ENCODE results near the gene ANXA2R.
"Not testable (repeated sequence)": the region's sequence is repeated elsewhere in the genome, so short reads cannot be mapped to it uniquely, and the experiment has no call there.

The ANXA2R gene

GRCh38 chr5:43033841-43034590, 6.1 kb downstream of the ANXA2R start:
- DNase-seq (ENCODE audit: low spot score), result no peak

- DNase-seq (ENCODE audit: low spot score), result no peak
Measured at GRCh38 chr5:43027054-43027785, 12.9 kb downstream of the ANXA2R start.

DNA sequence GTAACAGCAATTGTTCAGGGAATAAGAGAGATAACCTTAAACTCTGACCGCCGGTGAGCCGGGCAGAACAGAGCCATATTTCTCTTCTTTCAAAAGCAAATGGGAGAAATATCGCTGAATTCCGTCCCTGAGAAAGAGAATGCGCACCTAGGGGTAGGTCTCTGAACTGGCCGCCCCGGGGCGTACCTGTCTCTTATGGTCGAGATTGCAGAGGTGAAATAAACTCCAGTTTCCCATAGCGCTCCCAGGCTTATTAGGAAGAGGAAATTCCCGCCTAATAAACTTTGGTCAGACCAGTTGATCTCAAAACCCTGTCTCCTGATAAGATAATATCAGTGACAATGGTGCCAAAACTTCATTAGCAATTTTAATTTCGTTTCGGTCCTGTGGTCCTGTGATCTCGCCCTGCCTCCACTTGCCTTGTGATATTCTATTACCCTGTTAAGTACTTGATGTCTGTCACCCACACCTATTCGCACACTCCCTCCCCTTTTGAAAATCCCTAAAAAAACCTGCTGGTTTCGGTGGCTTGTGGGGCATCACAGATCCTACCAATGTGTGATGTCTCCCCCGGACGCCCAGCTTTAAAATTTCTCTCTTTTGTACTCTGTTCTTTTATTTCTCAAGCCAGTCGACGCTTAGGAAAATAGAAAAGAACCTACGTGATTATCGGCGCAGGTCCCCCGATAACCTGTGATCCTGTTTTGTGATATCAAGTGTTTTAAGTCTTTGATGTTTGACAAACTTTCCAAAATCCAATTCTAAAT, 14.8 kb downstream of the ANXA2R start:
- not testable (repeated sequence) for DNase-seq (ENCODE audit: low spot score)

DNA sequence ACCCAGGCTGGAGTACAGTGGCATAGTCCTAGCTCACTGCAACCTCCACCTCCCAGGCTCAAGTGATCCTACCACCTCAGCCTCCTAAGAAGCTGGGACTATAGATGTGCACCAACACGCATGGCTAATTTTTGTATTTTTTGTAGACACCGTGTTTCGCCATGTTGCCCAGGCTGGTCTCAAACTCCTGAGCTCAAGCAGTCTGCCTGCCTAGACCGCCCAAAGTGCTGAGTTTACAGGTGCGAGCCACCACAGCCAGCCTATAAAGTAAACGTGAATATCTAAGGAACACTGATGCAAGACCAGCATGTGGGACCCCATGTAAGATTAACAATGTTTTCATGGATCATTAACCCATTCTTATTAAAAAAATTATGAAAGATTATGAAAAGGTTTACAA, 15.9 kb downstream of the ANXA2R start:
- no peak for DNase-seq (ENCODE audit: low spot score)

- no peak for DNase-seq (ENCODE audit: low spot score)
Measured at GRCh38 chr5:43021151-43021550, 19.0 kb downstream of the ANXA2R start.

DNA sequence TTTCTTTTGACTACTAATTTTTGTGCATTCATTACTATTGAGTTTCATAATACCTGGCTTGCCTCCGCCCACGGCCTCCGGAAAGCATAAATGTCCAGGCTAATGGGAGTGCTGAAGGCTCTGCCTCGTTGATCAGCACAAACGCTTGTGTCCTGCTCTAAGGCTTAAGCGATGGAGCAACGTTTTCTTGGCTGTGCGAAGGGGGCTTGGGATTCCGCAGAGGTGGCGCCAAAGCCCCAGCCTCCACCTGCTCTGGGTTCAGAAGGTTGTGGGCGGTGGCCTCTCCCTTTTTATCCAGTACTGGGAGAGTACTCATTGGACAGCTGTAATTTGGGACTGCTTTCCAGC, 19.7 kb downstream of the ANXA2R start:
- no peak for DNase-seq (ENCODE audit: low spot score)

DNA sequence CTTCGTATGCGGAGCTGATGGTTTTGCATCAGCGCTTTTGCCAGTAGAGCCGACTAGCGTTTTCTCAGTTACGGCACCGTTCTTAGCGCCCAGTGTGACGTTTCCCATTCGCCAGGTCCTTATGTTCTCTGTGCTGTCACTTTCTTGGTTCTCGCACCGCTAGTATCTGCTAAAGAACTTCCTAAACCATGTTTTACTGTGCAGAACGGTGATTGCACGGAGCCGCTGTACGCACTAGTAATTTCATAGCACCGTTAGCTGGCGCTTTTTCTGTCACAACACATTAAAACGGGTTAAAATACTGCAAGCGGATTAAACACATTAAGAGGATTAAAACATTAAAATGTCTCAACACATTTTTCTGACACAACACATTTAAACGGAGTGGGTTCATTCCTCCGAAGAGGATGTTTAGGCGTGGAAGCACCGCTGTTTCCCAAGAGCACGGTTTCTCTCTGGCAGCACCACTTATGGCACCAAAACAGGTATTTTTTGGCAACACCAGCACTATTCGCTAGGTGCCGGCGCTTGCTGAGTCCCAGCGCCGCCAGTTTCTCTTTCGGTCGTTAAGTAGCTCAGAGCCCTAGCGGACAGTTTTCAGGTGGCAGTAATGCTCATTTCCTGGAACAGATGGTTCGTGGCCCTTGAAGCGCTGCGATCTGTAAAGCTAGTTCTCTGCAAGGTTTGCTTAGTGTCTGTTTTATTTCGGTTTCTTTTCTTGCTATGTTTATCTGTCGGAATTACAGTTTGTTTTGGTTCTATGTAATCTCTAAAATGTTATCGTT, 20.3 kb downstream of the ANXA2R start:
- no peak for DNase-seq (ENCODE audit: low spot score)

GRCh38 chr5:43019291-43019613, 20.9 kb downstream of the ANXA2R start:
- no peak for DNase-seq (ENCODE audit: low spot score)

DNA sequence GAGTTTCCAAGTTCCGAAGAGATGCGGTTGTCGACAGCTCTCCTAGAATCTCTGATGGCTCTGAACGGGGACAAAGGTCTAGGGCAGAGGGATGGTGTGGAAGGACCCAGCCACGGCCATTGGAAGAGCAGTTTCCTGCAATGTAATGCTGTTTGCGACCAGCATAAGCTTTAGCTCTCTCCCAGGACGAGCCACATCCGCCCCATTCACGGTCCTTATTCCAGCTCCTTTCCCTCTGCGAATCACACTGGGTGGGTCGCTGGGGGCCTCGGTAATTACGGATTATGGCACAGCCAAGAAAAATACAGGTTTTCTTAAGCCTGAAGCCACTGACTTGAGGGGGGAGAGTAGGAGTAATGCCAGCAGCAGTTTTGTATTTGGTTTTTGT, 22.7 kb downstream of the ANXA2R start:
- DNase-seq (ENCODE audit: low spot score), result no peak

DNA sequence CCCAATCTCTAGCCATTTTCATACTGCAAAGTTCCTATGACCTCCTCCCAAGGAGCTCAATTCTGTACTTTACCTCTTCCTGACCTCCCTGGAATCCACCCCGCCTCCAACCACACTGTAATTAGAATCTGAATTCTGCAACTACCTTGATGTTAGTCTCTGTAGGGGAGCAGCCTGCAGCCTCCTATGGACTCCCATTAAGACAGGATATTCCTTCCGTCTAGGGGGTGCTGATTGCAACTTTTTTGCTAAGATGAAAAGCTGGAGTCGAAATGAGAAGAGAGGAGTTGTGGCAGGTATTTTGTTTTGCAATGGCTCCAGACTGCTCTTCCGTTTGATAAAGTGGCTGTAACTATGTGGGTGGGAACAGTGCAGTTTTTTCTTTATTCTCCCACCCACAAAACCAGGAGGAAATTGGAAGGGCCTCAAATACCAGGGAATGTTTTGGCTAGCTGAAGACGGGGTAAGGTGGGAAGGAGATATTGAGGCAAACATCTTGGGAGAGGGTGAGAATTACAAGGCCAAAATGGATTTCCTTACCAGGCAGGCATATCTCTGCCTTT, 23.8 kb downstream of the ANXA2R start:
- DNase-seq (ENCODE audit: low spot score), result no peak

GRCh38 chr5:43014522-43014921, 25.6 kb downstream of the ANXA2R start:
- no peak for DNase-seq (ENCODE audit: low spot score)

DNA sequence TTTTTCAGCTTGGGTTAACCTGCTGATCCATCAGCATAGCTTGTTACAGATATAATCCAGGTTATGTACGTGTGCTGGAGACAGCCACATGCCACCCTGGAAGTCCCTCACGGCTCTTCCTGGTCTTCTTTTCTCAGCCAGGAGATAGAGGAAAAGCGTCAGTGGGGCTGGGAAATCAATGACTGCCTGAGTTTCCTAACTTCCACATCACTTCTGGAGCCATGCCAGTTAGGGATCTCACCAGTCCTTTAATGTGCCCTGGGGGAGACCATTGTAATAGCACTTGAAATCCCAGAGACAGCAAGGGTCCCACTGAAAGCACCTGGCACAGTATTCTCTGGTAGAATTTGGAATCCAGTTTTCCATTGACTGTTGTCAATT, 29.2 kb downstream of the ANXA2R start:
- DNase-seq (ENCODE audit: low spot score), result no peak

GRCh38 chr5:43008363-43009153, 31.6 kb downstream of the ANXA2R start:
- peak; percentile 42 for DNase-seq (ENCODE audit: low spot score)

DNA sequence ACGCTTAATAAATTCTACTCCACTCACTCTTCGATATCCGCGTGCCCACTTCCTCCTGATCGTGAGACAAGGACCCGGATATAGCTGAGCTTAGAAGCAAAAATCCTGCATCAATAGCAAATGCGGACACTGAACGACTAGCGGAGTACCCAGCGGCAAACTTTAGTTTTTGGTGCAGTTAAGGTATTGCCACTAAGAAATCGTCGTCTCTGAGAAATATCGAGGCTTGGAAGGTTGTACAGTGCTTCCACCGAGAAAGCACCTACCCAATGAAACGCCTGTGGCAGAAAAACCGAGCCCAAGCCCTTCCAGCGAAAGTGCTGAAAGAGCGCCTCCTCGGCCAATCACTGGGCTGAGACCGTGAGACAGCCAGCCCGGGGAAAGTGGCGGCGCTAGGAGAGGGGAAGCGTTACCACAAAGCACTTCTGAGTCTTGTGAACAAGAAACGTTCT, 32.2 kb downstream of the ANXA2R start:
- DNase-seq (ENCODE audit: low spot score), result peak; percentile 51

- peak; percentile 74 for DNase-seq (ENCODE audit: low spot score)
Measured at GRCh38 chr5:43007246-43007910, 32.7 kb downstream of the ANXA2R start.

- no peak for DNase-seq (ENCODE audit: low spot score)
Measured at GRCh38 chr5:43006424-43007202, 33.5 kb downstream of the ANXA2R start.

- no peak for DNase-seq (ENCODE audit: low spot score)
Measured at GRCh38 chr5:43005031-43005430, 35.1 kb downstream of the ANXA2R start.

- DNase-seq (ENCODE audit: low spot score), result no peak
Measured at GRCh38 chr5:43001748-43002147, 38.4 kb downstream of the ANXA2R start.

GRCh38 chr5:43000914-43001313, 39.2 kb downstream of the ANXA2R start:
- no peak for DNase-seq (ENCODE audit: low spot score)

Data from AG08396 (cell line).